Measurements from ENCODE around the gene SCPEP1.

Gene SCPEP1

DNA sequence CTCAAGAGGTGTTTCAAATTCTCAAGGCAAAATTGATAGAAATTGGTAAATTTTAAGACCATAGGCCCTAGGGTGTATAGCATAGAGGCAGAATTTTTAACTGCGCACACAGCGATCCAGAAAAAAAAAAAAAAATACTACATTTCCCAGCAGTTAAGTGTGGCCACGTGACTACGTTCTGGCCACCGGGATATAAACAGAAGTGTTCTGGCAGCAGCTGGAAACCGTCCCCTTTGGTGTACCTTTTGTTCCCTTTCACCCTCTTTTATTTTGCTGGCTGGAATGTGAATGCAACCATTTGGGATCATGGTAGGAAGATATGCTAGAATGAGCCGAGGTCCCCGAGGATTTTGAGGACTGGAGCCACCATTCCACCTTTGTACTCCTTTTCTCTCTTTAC, 54.4 kb downstream of the SCPEP1 start:
- H3K27me3 Mint-ChIP-seq, result peaks cover 24% of the 10 kb centered on the region
- peaks cover 4% of the 10 kb centered on the region for H3K9me3 Mint-ChIP-seq
- ATAC-seq (no peak), DNase-seq (no peak)
- H3K4me1 Mint-ChIP-seq, result no peaks in the 10 kb centered on the region
- H3K4me3 Mint-ChIP-seq, result no peak overlapping the region
- no peaks in the 10 kb centered on the region for H3K36me3 Mint-ChIP-seq (ENCODE audit: low read depth)
- no peak overlapping the region for H3K27ac Mint-ChIP-seq

DNA sequence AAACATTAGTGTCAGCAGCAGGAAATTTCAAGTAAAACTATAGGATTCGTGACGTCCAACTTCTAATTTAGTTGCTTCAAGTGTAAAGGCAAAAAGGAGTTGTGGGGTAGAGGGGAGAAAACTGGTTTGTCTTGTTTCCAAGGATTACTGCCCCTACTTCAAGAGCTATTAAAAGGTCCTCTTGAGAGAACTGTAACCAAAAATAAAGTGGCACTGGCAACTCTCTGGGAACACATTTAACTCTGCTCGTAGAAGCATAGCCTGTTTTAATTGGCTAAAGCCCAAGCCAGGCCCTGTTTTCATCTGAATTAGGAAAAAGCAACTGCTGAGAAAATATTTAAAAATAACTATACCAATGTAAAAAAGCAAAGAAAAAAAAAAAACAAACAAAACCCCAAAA, 55.4 kb downstream of the SCPEP1 start:
- peaks cover 2% of the 10 kb centered on the region for H3K9me3 Mint-ChIP-seq
- H3K27me3 Mint-ChIP-seq, result peaks cover 23% of the 10 kb centered on the region
- ATAC-seq, result no peak

DNA sequence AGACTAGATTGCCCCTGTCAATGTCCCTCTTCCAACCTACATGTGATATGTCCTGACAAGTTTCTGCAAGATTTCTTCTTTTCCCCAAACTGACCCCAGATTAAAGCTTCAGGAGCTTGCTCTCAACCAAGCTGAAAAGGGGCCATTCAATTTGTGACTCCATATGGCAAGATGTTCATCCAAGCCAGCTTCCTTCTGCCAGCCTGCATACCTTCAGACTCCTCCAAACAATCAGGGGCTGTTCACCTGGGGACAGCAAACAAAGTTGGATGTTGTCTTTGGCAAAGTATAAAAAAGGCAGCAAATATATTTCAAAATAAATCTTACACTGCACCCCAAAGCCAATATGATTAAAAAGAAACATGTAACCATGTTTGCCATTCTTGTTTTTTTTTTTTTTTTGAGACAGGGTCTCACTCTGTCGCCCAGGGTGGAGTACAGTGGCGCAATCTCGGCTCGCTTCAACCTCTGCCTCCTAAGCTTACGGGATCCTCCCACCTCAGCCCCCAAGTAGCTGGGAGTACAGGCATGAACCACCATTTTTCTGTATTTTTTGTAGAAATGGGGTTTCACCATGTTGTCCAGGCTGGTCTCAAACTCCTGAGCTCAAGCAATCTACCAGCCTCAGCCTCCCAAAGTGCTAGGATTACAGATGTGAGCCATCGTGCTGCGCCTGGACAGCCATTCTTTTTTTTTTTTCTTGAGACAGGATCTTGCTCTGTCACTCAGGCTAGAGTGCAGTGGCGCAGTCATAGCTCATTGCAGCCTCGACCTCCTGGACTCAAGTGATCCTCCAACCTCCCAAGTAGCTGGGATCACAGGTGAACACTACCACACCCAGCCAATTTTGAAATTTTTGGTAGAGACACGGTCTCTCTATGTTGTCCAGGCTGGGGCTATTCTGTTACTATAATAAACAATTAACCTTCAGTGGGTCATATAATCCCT, 57.1 kb downstream of the SCPEP1 start:
- ATAC-seq (no peak), DNase-seq (no peak)
- H3K4me3 Mint-ChIP-seq, result no peak overlapping the region
- H3K4me1 Mint-ChIP-seq, result no peaks in the 10 kb centered on the region
- H3K36me3 Mint-ChIP-seq (ENCODE audit: low read depth), result no peaks in the 10 kb centered on the region
- H3K27me3 Mint-ChIP-seq, result peaks cover 26% of the 10 kb centered on the region
- H3K9me3 Mint-ChIP-seq, result no peaks in the 10 kb centered on the region
- no peak overlapping the region for H3K27ac Mint-ChIP-seq

More for the DNA sequence above, 55.4 kb downstream of the SCPEP1 start:
- Mint-ChIP-seq H3K4me1 (no peaks in the 10 kb centered on the region), H3K27ac (no peak overlapping the region), H3K36me3 (ENCODE audit: low read depth) (no peaks in the 10 kb centered on the region), H3K4me3 (no peak overlapping the region)
- DNase-seq, result no peak

DNA sequence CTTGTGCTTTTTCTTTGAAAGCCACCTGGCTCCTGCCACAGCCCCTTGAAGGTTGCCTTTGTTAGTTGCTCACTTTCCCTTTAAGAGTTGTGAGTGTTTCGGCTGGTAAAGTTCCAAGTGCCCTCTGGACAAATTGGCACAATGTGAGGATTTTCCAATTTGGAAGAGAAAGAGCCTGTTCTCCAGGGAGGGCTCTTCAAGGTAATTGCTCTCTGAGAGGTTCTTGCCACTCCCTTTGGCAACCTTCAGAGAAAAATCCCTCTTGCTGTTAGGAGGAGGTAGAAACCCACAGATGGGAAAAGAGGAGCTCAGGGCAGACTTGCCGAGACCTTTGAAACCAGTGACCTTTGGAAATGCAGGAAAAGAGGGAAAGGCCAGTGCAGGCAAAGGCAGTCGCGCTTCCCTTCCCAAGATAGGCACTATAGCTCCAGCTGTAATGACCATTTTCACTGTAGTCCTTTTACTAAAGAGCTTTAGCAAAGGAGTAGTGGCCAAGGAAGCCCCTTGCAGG, 58.1 kb downstream of the SCPEP1 start:
- Mint-ChIP-seq H3K4me3 (no peak overlapping the region), H3K36me3 (ENCODE audit: low read depth) (no peaks in the 10 kb centered on the region), H3K27ac (no peak overlapping the region), H3K9me3 (no peaks in the 10 kb centered on the region), H3K27me3 (peaks cover 31% of the 10 kb centered on the region), H3K4me1 (no peaks in the 10 kb centered on the region)
- ATAC-seq (no peak), DNase-seq (no peak)

DNA sequence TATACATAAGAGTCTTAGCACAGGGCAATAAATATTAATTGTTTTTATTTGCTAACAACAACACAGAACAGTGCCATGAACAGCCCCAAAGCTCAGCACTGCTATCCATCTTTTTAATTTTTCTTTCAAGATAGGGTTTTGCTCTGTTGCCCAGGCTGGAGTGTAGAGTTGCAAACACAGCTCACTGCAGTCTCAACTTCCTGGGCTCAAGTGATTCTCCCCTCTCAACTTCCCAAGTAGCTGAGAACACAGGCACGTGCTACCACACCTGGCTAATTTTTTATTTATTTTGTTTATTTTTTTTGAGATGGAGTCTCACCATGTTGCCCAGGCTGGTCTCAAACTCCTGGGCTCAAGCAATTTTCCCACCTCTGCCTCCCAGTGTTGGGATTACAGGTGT, 59.5 kb downstream of the SCPEP1 start:
- Mint-ChIP-seq H3K4me1 (no peaks in the 10 kb centered on the region), H3K27me3 (peaks cover 40% of the 10 kb centered on the region), H3K4me3 (no peak overlapping the region), H3K36me3 (ENCODE audit: low read depth) (no peaks in the 10 kb centered on the region), H3K9me3 (no peaks in the 10 kb centered on the region), H3K27ac (no peak overlapping the region)
- DNase-seq (no peak), ATAC-seq (no peak)

DNA sequence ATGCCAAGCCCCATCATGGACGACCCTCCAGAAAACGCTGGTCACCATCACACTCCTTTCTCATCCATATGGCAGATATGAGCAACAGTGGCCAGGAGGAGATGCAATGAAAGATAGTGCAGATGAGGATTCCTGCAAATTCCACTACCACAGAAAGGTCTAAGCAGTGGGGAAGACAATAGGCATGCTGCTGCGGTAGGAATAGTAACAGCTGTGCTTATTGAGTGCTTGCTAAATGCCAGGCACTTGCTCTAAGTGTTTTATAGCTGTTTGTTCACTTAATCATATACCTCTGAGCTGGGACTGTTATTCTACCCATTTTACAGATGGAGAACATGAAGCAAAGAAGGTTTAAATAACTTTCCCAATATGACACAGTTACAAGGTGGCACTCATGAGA, 60.6 kb downstream of the SCPEP1 start:
- no peak for ATAC-seq
- no peaks in the 10 kb centered on the region for H3K4me1 Mint-ChIP-seq
- peaks cover 49% of the 10 kb centered on the region for H3K27me3 Mint-ChIP-seq

DNA sequence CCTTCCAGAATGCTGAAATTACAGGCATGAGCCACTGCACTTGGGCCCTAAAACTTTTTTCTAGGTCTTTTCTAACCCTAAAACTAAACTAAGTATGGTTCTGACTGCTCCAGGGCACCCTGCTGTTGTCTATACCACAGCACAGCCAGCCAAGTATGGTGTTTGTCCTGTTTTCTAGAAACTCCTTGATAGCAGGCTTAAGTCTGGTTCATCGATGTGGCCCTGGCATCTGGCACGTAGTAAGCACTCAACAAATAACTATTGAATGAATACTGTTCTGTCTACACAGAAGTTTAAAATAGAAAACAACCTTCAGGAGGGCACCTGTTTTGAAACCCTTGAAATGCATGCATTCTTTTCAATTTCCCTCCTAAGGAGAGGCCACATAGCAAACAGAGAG, 62.6 kb downstream of the SCPEP1 start:
- no peak for ATAC-seq
- H3K4me1 Mint-ChIP-seq, result peaks cover 5% of the 10 kb centered on the region
- H3K27me3 Mint-ChIP-seq, result peaks cover 65% of the 10 kb centered on the region
- DNase-seq, result no peak
- H3K9me3 Mint-ChIP-seq, result no peaks in the 10 kb centered on the region
- H3K36me3 Mint-ChIP-seq (ENCODE audit: low read depth), result no peaks in the 10 kb centered on the region
- H3K27ac Mint-ChIP-seq, result no peak overlapping the region
- no peak overlapping the region for H3K4me3 Mint-ChIP-seq

More for the DNA sequence above, 60.6 kb downstream of the SCPEP1 start:
- no peak for DNase-seq
- H3K4me3 Mint-ChIP-seq, result no peak overlapping the region
- no peak overlapping the region for H3K27ac Mint-ChIP-seq
- no peaks in the 10 kb centered on the region for H3K9me3 Mint-ChIP-seq
- no peaks in the 10 kb centered on the region for H3K36me3 Mint-ChIP-seq (ENCODE audit: low read depth)

DNA sequence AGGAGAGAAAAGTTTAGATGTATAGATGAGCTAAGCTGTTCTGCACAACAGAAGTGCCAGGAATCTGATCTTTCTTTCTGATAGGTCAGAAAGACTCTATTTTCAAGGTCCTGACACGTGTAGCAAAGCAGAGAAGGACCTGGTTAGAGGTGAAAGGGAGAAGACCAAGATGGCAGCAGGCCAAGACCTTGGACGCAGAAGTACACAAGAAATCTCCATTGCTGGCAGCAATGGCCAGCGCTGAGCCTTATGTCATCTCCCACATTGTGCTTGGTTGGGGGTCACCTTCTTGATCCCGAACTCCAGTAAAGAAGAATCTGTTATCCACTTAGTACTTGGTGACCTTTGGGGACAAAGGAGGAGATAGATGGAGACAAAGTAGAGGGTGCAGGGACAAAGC, 65.3 kb downstream of the SCPEP1 start:
- Mint-ChIP-seq H3K27me3 (peaks cover 71% of the 10 kb centered on the region), H3K27ac (no peak overlapping the region), H3K4me3 (no peak overlapping the region), H3K9me3 (no peaks in the 10 kb centered on the region), H3K4me1 (peaks cover 14% of the 10 kb centered on the region), H3K36me3 (ENCODE audit: low read depth) (no peaks in the 10 kb centered on the region)
- no peak for DNase-seq
- ATAC-seq, result no peak

DNA sequence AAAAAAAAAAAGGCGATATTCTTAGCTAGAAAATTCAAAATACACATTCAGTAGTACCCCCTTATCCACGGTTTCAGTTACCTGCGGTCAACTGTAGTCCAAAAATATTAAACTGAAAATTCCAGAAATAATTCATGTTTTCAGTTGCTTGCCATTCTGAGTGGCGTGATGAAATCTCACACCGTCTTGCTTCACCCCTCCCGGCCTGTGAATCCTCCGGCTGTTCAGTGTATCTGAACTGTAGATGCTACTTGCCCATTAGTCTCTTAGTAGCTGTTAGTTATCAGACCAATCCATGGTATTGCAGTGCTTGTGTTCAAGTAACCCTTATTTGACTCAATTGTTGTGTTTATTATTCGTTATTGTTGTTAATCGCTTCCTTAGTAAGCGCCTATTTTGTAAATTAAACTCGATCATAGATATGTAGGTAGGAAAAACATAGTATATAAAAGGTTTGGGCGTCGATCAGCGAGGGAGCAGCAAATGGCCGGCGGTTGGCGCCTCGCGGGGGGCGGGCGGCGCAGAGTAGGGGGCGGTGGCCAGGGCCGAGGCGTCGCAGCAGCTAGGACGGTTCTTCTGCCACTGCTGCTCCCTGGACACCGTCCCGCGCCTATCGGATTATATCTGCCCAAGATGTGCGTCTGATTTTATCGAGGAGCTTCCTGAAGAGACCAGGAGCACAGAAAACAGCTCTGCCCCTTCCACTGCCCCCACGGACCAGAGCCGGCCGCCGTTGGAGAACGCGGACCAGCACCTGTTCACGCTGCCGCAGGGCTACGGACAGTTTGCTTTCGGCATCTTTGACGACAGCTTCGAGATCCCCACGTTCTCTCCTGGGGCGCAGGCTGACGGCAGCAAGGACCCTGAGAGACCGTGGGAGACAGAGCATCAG, 67.3 kb downstream of the SCPEP1 start:
- H3K27me3 Mint-ChIP-seq, result peaks cover 60% of the 10 kb centered on the region
- peak overlapping the region; percentile 45 for H3K4me3 Mint-ChIP-seq
- H3K27ac Mint-ChIP-seq, result no peak overlapping the region
- no peak for DNase-seq
- H3K36me3 Mint-ChIP-seq (ENCODE audit: low read depth), result no peaks in the 10 kb centered on the region
- peaks cover 14% of the 10 kb centered on the region for H3K4me1 Mint-ChIP-seq
- ATAC-seq, result no peak
- H3K9me3 Mint-ChIP-seq, result no peaks in the 10 kb centered on the region

DNA sequence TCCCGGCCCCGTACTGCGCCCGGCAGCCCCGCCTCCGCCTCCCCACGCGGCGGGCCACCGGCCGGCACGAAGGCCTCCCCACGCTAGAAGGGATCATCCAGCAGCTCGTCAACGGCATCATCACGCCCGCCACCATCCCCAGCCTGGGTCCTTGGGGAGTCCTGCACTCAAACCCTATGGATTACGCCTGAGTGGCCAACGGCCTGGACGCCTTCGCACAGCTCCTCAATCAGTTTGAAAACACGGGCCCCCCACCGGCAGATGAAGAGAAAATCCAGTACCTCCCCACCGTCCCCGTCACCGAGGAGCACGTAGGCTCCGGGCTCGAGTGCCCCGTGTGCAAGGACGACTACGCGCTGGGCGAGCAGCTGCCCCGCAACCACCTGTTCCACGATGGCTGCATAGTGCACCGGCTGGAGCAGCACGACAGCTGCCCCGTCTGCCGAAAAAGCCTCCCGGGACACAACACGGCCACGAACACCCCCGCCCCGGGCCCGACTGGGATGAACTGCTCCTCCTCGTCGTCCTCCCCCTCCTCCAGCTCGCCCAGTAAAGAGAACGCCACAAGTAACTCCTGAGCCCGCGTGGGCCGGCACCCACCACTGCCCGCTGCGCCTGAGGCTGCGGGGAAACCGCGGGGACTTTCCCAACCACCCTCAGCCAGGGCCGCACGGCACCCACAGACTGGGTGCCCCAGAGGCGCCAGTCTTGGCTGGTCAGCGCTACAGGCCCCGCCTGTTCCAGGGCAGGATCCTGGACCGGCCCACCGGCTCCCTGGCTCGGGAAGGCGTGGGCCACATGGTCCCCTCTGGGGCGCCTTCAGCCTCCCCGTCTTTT, 68.2 kb downstream of the SCPEP1 start:
- peak overlapping the region; percentile 64 for H3K4me3 Mint-ChIP-seq
- H3K4me1 Mint-ChIP-seq, result peaks cover 14% of the 10 kb centered on the region
- H3K27me3 Mint-ChIP-seq, result peaks cover 55% of the 10 kb centered on the region
- ATAC-seq (peak; percentile 60), DNase-seq (peak; percentile 48)
- peak overlapping the region; percentile 22 for H3K27ac Mint-ChIP-seq
- no peaks in the 10 kb centered on the region for H3K36me3 Mint-ChIP-seq (ENCODE audit: low read depth)
- no peaks in the 10 kb centered on the region for H3K9me3 Mint-ChIP-seq

DNA sequence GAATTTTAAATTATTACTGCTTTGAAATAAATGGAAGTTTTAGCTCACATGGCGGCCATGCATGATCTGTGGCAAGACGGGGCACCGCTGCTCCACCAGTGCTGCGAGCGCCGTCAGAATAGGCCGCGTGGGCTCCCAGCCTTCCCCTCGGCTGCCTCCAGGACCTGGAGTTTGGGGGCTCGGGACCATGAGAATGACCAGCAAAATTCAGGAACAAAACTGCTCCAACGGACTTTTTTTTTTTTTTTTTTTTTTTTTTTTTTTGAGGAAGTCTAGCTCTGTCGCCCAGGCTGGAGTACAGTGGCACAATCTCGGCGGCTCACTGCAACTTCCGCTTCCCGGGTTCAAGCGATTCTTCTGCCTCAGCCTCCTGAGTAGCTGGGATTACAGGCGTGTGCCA, 68.8 kb downstream of the SCPEP1 start:
- H3K27ac Mint-ChIP-seq, result no peak overlapping the region
- no peak for ATAC-seq
- H3K4me3 Mint-ChIP-seq, result peak overlapping the region; percentile 64

DNA sequence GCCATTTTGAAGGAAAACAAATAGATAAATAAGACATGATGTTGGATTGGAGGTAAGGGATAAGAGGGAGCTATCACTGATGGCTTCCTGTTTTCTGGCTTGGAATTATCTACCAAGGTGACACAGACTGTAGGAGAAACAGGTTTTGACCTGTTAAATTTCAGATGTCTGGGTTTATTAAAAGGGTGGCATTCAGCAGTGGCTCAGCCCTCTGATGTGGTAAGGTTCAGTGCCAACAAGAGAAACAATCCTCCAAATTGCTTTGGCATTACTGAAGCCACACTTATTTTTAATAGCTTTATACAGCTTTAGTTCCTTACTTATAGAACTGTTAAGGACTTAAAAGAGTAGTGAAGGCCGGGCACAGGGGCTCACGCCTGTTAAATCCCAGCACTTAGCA, 70.2 kb downstream of the SCPEP1 start:
- H3K27me3 Mint-ChIP-seq, result peaks cover 41% of the 10 kb centered on the region
- H3K4me1 Mint-ChIP-seq, result peaks cover 14% of the 10 kb centered on the region
- H3K36me3 Mint-ChIP-seq (ENCODE audit: low read depth), result no peaks in the 10 kb centered on the region

More for the DNA sequence above, 68.8 kb downstream of the SCPEP1 start:
- Mint-ChIP-seq H3K9me3 (no peaks in the 10 kb centered on the region), H3K27me3 (peaks cover 49% of the 10 kb centered on the region), H3K4me1 (peaks cover 14% of the 10 kb centered on the region), H3K36me3 (ENCODE audit: low read depth) (no peaks in the 10 kb centered on the region)
- DNase-seq, result no peak

DNA sequence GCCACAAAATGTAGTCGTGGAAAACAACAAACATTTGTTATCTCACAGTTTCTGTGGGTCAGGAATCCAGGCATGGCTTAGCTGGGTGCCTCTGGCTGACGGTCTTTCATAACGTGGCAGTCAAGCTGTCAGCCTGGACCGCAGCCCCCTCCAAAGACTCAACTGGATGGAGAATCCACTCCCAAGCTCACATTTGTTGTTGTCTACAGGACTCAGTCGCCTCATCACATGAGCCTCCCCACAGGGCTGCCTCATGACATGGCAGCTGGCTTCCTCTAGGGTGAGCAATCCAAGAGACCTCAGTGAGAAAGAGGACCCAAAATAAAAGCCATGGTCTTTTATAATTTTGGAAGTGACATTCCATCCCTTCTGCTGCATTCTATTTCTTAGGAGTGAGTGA, 72.4 kb downstream of the SCPEP1 start:
- H3K4me1 Mint-ChIP-seq, result peaks cover 10% of the 10 kb centered on the region
- no peaks in the 10 kb centered on the region for H3K9me3 Mint-ChIP-seq
- no peak for DNase-seq
- no peak overlapping the region for H3K4me3 Mint-ChIP-seq
- no peak overlapping the region for H3K27ac Mint-ChIP-seq
- no peak for ATAC-seq
- H3K36me3 Mint-ChIP-seq (ENCODE audit: low read depth), result no peaks in the 10 kb centered on the region
- H3K27me3 Mint-ChIP-seq, result peaks cover 21% of the 10 kb centered on the region

More for the DNA sequence above, 70.2 kb downstream of the SCPEP1 start:
- Mint-ChIP-seq H3K9me3 (no peaks in the 10 kb centered on the region), H3K4me3 (no peak overlapping the region), H3K27ac (no peak overlapping the region)
- ATAC-seq, result no peak
- no peak for DNase-seq

DNA sequence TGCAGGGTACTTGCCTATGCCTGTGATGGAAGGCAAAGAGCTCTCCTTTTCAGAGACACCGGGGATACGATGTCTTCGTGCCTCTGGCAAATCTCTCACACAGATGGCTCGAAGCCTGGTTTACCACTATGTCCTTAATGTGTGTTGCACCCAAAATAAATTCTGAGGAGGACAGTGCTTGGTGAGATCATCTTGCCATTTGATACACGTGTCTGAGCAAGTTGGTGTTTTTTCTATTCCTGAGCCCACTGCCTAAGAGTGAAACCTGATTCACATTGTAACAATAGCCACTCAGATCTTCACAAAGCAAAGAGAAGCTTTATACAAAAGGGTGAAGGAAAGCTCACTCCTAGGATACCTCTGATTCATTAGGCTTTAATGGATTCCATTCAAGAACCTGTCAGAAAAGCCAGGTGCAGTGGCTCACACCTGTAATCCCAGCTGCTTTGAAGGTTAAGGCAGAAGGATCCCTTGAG, 74.0 kb downstream of the SCPEP1 start:
- Mint-ChIP-seq H3K36me3 (ENCODE audit: low read depth) (no peaks in the 10 kb centered on the region), H3K4me1 (no peaks in the 10 kb centered on the region), H3K9me3 (no peaks in the 10 kb centered on the region), H3K27me3 (peaks cover 8% of the 10 kb centered on the region), H3K4me3 (no peak overlapping the region), H3K27ac (no peak overlapping the region)
- DNase-seq (no peak), ATAC-seq (no peak)
